ENCODE data around the gene CDC7. TPM values are rescaled to one million over a fixed set of nuclear protein-coding genes. Genes with fewer than 3 reads are reported as not detected.

Gene CDC7
- total RNA-seq, 1 donor from 2014 or later: 0.60 TPM

DNA sequence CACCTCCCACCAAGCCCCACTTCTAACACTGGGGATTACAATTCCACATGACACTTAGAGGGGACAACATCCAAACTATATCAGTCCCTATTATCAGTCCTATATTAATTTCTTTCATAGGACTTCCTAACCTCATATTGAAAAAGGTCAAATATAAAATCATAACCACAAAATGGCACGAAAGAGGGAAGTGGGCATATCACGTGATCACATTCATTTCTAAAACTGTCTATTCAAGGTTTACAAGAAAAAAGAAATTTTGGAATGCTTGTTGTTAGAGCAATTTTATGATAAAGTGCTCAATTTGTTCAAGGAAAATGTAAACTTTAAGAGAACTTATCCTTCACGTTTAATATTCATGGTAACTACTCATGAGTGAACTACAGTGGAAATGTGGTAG, 13.2 kb upstream of the CDC7 start:
- no peaks in the 10 kb centered on the region for H3K36me3 ChIP-seq
- no peaks in the 10 kb centered on the region for H3K27me3 ChIP-seq (ENCODE audit: low read depth)
- peaks cover 6% of the 10 kb centered on the region for H3K4me1 ChIP-seq
- H3K27ac ChIP-seq (replicated peaks): no peak overlapping the region
- intact Hi-C loops (cut with micrococcal nuclease): no loop called here
- TF ChIP-seq, protein P1, sequence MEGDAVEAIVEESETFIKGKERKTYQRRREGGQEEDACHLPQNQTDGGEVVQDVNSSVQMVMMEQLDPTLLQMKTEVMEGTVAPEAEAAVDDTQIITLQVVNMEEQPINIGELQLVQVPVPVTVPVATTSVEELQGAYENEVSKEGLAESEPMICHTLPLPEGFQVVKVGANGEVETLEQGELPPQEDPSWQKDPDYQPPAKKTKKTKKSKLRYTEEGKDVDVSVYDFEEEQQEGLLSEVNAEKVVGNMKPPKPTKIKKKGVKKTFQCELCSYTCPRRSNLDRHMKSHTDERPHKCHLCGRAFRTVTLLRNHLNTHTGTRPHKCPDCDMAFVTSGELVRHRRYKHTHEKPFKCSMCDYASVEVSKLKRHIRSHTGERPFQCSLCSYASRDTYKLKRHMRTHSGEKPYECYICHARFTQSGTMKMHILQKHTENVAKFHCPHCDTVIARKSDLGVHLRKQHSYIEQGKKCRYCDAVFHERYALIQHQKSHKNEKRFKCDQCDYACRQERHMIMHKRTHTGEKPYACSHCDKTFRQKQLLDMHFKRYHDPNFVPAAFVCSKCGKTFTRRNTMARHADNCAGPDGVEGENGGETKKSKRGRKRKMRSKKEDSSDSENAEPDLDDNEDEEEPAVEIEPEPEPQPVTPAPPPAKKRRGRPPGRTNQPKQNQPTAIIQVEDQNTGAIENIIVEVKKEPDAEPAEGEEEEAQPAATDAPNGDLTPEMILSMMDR (IDR thresholded peaks at IDR 0.05; ENCODE audit: borderline replicate concordance): no peak
- DNase-seq: no peak
- no peak overlapping the region for H3K4me3 ChIP-seq
- peaks cover 17% of the 10 kb centered on the region for H3K9me3 ChIP-seq (replicated peaks)

DNA sequence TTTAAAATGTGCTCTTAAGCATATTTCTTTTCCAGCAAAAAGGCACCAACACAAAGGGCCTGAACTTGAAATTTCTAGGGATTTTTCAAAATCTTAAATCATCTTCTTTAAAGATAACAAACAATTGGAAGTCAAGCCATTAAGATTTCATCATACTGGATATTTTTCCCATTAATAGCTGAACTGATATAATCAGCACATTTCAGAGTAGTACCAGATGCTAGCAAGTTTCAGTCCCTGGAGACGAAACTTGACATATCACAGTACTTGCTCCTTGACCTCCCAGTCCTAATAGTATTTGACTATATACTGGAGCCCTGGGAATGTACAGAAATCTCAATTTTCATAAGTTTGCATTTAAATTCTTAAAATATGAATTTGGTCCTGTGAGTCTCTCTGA, 10.2 kb upstream of the CDC7 start:
- H3K36me3 ChIP-seq: no peaks in the 10 kb centered on the region
- peaks cover 6% of the 10 kb centered on the region for H3K4me1 ChIP-seq
- H3K4me3 ChIP-seq: no peak overlapping the region
- intact Hi-C loops (cut with micrococcal nuclease): no loop called here
- H3K27me3 ChIP-seq (ENCODE audit: low read depth): no peaks in the 10 kb centered on the region
- TF ChIP-seq, protein P1 (IDR thresholded peaks at IDR 0.05; ENCODE audit: borderline replicate concordance): no peak
- no peak for DNase-seq
- H3K27ac ChIP-seq (replicated peaks): no peak overlapping the region
- H3K9me3 ChIP-seq (replicated peaks): no peaks in the 10 kb centered on the region

DNA sequence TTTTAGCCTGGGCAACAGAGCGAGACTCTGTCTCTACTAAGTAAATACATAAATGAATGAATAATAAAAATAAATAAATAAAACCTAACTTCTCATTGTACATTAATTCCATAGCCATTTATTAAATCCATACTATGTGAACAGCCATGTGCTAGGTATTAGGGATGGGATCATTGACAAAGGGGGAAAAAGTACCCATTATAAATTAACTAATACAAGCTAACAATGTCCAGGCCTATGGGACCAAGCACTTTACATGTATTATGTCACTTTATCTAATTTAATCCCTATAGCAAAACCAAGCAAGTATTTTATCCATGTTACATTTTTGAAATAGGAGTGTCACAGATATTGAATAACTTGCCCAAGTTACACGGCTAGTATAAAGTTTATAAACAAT, 2.6 kb upstream of the CDC7 start:
- TF ChIP-seq, protein P1 (IDR thresholded peaks at IDR 0.05; ENCODE audit: borderline replicate concordance): no peak
- Histone ChIP-seq H3K4me1 (peaks cover 21% of the 10 kb centered on the region), H3K4me3 (no peak overlapping the region), H3K27ac (replicated peaks) (no peak overlapping the region), H3K36me3 (no peaks in the 10 kb centered on the region), H3K27me3 (ENCODE audit: low read depth) (no peaks in the 10 kb centered on the region), H3K9me3 (replicated peaks) (no peaks in the 10 kb centered on the region)
- DNase-seq: no peak
- intact Hi-C loops (cut with micrococcal nuclease): no loop called here

DNA sequence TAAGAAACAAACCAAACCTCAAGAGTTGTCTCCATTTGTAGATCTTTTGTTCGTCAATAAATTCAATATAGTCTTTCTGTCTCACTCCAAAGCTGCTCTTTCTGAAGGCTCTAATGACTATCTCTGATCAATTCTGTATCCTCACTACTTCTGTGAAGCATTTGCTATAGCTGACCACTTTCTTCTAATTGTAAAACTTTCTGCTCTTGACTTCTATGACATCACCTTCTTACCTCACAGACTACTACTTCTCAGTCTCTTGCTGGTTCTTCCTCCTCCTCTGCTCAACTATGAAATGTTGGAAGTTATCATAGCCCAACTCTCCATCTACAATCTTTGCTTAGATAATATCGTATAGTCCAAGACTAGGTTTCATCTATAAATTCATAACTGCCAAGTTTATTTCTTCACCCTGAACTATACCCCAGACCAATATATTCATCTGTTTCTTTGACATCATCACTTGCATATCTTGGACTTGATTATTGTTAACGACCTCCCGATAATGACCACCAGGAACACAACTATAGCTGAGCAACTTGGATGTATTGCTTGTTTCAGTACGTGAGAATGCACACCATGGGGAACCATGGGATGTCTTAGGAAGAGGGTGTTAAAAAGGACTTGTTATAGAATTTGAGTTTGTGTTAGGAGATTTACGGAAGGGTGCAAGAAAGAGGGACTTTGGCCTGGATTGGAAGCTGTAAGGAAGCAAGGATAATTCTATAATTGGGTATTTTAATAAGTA, 2.0 kb upstream of the CDC7 start:
- Histone ChIP-seq H3K9me3 (replicated peaks) (no peaks in the 10 kb centered on the region), H3K27ac (replicated peaks) (no peak overlapping the region), H3K36me3 (no peaks in the 10 kb centered on the region), H3K4me1 (peaks cover 21% of the 10 kb centered on the region), H3K4me3 (no peak overlapping the region), H3K27me3 (ENCODE audit: low read depth) (no peaks in the 10 kb centered on the region)
- DNase-seq: no peak
- intact Hi-C loops (cut with micrococcal nuclease): no loop called here
- TF ChIP-seq, protein P1 (IDR thresholded peaks at IDR 0.05; ENCODE audit: borderline replicate concordance): no peak

DNA sequence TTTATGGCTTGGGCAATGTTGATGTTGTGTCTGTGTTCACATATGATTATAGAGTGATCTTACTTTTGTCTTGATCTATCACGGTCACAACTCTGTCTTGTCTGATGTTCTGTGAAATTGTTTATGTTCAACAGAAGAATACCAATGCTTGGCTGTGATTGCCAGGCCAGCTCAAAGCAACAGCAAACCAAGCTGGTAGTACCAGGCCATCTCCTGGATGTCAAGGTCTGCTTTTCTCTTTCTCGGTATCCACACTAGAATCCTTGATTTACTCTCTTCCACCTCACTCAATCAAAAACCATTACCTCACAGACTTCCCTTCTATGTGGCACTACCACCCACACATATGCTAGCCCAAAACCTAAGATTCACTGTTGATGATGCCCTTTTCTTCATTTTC, 1.3 kb upstream of the CDC7 start:
- no peaks in the 10 kb centered on the region for H3K9me3 ChIP-seq (replicated peaks)
- peaks cover 21% of the 10 kb centered on the region for H3K4me1 ChIP-seq
- no peaks in the 10 kb centered on the region for H3K27me3 ChIP-seq (ENCODE audit: low read depth)
- no peak overlapping the region for H3K4me3 ChIP-seq
- no peak for DNase-seq
- no peaks in the 10 kb centered on the region for H3K36me3 ChIP-seq
- TF ChIP-seq, protein P1 (IDR thresholded peaks at IDR 0.05; ENCODE audit: borderline replicate concordance): no peak
- H3K27ac ChIP-seq (replicated peaks): no peak overlapping the region
- intact Hi-C loops (cut with micrococcal nuclease): no loop called here

All from left ventricle myocardium inferior (tissue), 1 donor.